Suprapubic skin (tissue), 4 donors: ENCODE data around the gene MMD2. TPM values are rescaled to one million over a fixed set of nuclear protein-coding genes. Genes with fewer than 3 reads are reported as not detected.

Source experiments
- DNase-seq, 2 donors: peaks; one replicate each; pipeline ENCODE4 v3.0.0-alpha.2; 2019; ENCODE audit warnings: low spot score in 2 of 2
- H3K27ac ChIP-seq: fragments of 200-600 bp; sonication (generic); one replicate; pipeline ENCODE4 v1.5.1; 2019
- H3K27me3 ChIP-seq: fragments of 200-600 bp; sonication (generic); one replicate; pipeline ENCODE4 v1.5.1; 2019
- H3K36me3 ChIP-seq: fragments of 200-600 bp; sonication (generic); one replicate; pipeline ENCODE4 v1.5.1; 2019
- H3K4me1 ChIP-seq: fragments of 200-600 bp; sonication (generic); one replicate; pipeline ENCODE4 v1.5.1; 2019
- H3K4me3 ChIP-seq: fragments of 200-600 bp; sonication (generic); one replicate; pipeline ENCODE4 v1.5.1; 2019; ENCODE audit warnings: mild to moderate bottlenecking
- H3K9me3 ChIP-seq: fragments of 200-600 bp; sonication (generic); one replicate; pipeline ENCODE4 v1.5.1; 2019
- CTCF ChIP-seq, 2 donors: fragments of 200-600 bp in 1 of 2; fragments of 450-650 bp in 1 of 2; sonication (generic) in 1 of 2; IDR thresholded peaks; one replicate each; pipeline ENCODE4 v1.5.1; 2016 to 2019; ENCODE audit warnings: antibody characterized with exemption in 2 of 2, mild to moderate bottlenecking in 1 of 2, moderate library complexity in 1 of 2
- EP300 ChIP-seq: sonication (generic); formaldehyde crosslinking; IDR thresholded peaks from one replicate; pipeline ENCODE4 v1.6.1; 2017; ENCODE audit warnings: antibody characterized with exemption
- POLR2A ChIP-seq, 2 donors: fragments of 450-650 bp; IDR thresholded peaks; one replicate each; pipeline ENCODE4 v1.6.1; 2017; ENCODE audit warnings: antibody characterized with exemption in 2 of 2, mild to moderate bottlenecking in 2 of 2, moderate library complexity in 2 of 2
- POLR2AphosphoS5 ChIP-seq, 3 donors: sonication (generic); formaldehyde crosslinking; IDR thresholded peaks; one replicate each; pipeline ENCODE4 v1.6.1; 2017; ENCODE audit warnings: antibody characterized with exemption in 3 of 3
- WGBS: methylation state at CpG from one replicate; pipeline ENCODE4 v1.1.5; 2018; 5-methylcytosine and 5-hydroxymethylcytosine counted together
- total RNA-seq, 4 donors: library from RNA; depleted of rRNA; stranded (reverse); fragments of >200 nt; gene quantifications; one replicate each; pipeline ENCODE4 v1.1.0, GENCODE V29; 2016

MMD2 gene
- total RNA-seq: not detected

GRCh38 chr7:4958477-4959301 lies at the start of gene MMD2:
MMD2 (minus strand) TSS chr7:4959187; CDS start chr7:4959017, 170 bp downstream.
- Histone ChIP-seq H3K36me3 (no peaks in the 10 kb centered on the region), H3K4me3 (peak within 1 kb of the TSS; percentile 45), H3K27ac (no peak within 1 kb of the TSS), H3K9me3 (no peaks in the 10 kb centered on the region), H3K27me3 (peaks cover 76% of the 10 kb centered on the region), H3K4me1 (peaks cover 12% of the 10 kb centered on the region)
- DNase-seq: peak in 1 of 2 donors; percentile 54
- TF ChIP-seq EP300 (no peak), CTCF (IDR thresholded peaks at IDR 0.05) (no peak), POLR2A (IDR thresholded peaks at IDR 0.05) (no peak), POLR2AphosphoS5 (IDR thresholded peaks at IDR 0.05) (no peak)
- 5% methylated on average over 20 of the region's 87 CpGs for WGBS

- no peaks in the 10 kb centered on the region for H3K9me3 ChIP-seq
- 61% methylated on average over 1 of the region's 1 CpG for WGBS
- no peaks in the 10 kb centered on the region for H3K4me1 ChIP-seq
- no peak for DNase-seq
- peaks cover 7% of the 10 kb centered on the region for H3K36me3 ChIP-seq
- no peak overlapping the region for H3K4me3 ChIP-seq
- no peak overlapping the region for H3K27ac ChIP-seq
- no peaks in the 10 kb centered on the region for H3K27me3 ChIP-seq
- TF ChIP-seq CTCF (IDR thresholded peaks at IDR 0.05) (no peak), POLR2AphosphoS5 (IDR thresholded peaks at IDR 0.05) (no peak), POLR2A (IDR thresholded peaks at IDR 0.05) (no peak), EP300 (no peak)
Measured at GRCh38 chr7:5005066-5005465, 46.1 kb upstream of the MMD2 start.

- WGBS: 77% methylated on average over 5 of the region's 5 CpGs
- no peaks in the 10 kb centered on the region for H3K4me1 ChIP-seq
- H3K36me3 ChIP-seq: peaks cover 18% of the 10 kb centered on the region
- no peak for DNase-seq
- no peaks in the 10 kb centered on the region for H3K9me3 ChIP-seq
- H3K27me3 ChIP-seq: no peaks in the 10 kb centered on the region
- no peak for TF ChIP-seq CTCF (IDR thresholded peaks at IDR 0.05)
- TF ChIP-seq POLR2AphosphoS5 (IDR thresholded peaks at IDR 0.05): no peak
- TF ChIP-seq EP300: no peak
- no peak for TF ChIP-seq POLR2A (IDR thresholded peaks at IDR 0.05)
- H3K27ac ChIP-seq: no peak overlapping the region
- H3K4me3 ChIP-seq: no peak overlapping the region
Measured at GRCh38 chr7:5001911-5002310, 42.9 kb upstream of the MMD2 start.

GRCh38 chr7:5001003-5001402 lies 42.0 kb upstream of the MMD2 start:
- WGBS: 94% methylated on average over 4 of the region's 4 CpGs
- Histone ChIP-seq H3K27ac (no peak overlapping the region), H3K4me1 (no peaks in the 10 kb centered on the region), H3K9me3 (no peaks in the 10 kb centered on the region), H3K27me3 (no peaks in the 10 kb centered on the region), H3K36me3 (peaks cover 27% of the 10 kb centered on the region), H3K4me3 (no peak overlapping the region)
- no peak for TF ChIP-seq POLR2AphosphoS5 (IDR thresholded peaks at IDR 0.05)
- TF ChIP-seq EP300: no peak
- TF ChIP-seq POLR2A (IDR thresholded peaks at IDR 0.05): no peak
- TF ChIP-seq CTCF (IDR thresholded peaks at IDR 0.05): no peak
- no peak for DNase-seq

GRCh38 chr7:4999369-4999950 lies 40.5 kb upstream of the MMD2 start:
- no peak for DNase-seq
- Histone ChIP-seq H3K9me3 (no peaks in the 10 kb centered on the region), H3K4me1 (no peaks in the 10 kb centered on the region), H3K36me3 (peaks cover 43% of the 10 kb centered on the region), H3K27ac (no peak overlapping the region), H3K27me3 (no peaks in the 10 kb centered on the region), H3K4me3 (no peak overlapping the region)
- WGBS: 87% methylated on average over 5 of the region's 5 CpGs
- TF ChIP-seq POLR2A (IDR thresholded peaks at IDR 0.05) (no peak), POLR2AphosphoS5 (IDR thresholded peaks at IDR 0.05) (no peak), EP300 (no peak), CTCF (IDR thresholded peaks at IDR 0.05) (no peak)
